ENCODE results near the gene MYCN.
A peak's percentile ranks its signal among the peaks of the same experiment; 100 is the strongest.
"Not testable (repeated sequence)": the region's sequence is repeated elsewhere in the genome, so short reads cannot be mapped to it uniquely, and the experiment has no call there.

Gene MYCN

GRCh38 chr2:15942711-15943345, 2.5 kb downstream of the MYCN start:
- DNase-seq, result peak in 14 of 58 donors; percentile 5 to 48 (median 28)

- DNase-seq, result peak in 54 of 58 donors; percentile 16 to 81 (median 52)
Observed at GRCh38 chr2:15943378-15944280, 3.3 kb downstream of the MYCN start.

GRCh38 chr2:15944325-15945017, 4.1 kb downstream of the MYCN start:
- no peak for DNase-seq

- DNase-seq, result no peak
Observed at GRCh38 chr2:15945909-15946705, 5.8 kb downstream of the MYCN start.

- no peak for DNase-seq
Observed at GRCh38 chr2:15946983-15947382, 6.6 kb downstream of the MYCN start.

GRCh38 chr2:15947431-15947830, 7.1 kb downstream of the MYCN start:
- DNase-seq, result no peak

GRCh38 chr2:15948704-15948957, 8.3 kb downstream of the MYCN start:
- no peak for DNase-seq

- no peak for DNase-seq
Observed at GRCh38 chr2:15949126-15949525, 8.8 kb downstream of the MYCN start.

- DNase-seq, result no peak
Observed at GRCh38 chr2:15949551-15949950, 9.2 kb downstream of the MYCN start.

GRCh38 chr2:15950088-15950952, 10.0 kb downstream of the MYCN start:
- no peak for DNase-seq

- DNase-seq, result not testable (repeated sequence)
Observed at GRCh38 chr2:15951936-15952335, 11.6 kb downstream of the MYCN start.

GRCh38 chr2:15952451-15953146, 12.2 kb downstream of the MYCN start:
- DNase-seq, result no peak

- DNase-seq, result no peak
Observed at GRCh38 chr2:15953147-15953630, 12.8 kb downstream of the MYCN start.

GRCh38 chr2:15953891-15954680, 13.7 kb downstream of the MYCN start:
- DNase-seq, result no peak

GRCh38 chr2:15954761-15955160, 14.4 kb downstream of the MYCN start:
- no peak for DNase-seq

GRCh38 chr2:15955232-15955988, 15.1 kb downstream of the MYCN start:
- no peak for DNase-seq

- peak in 2 of 58 donors; percentile 1 to 3 for DNase-seq
Observed at GRCh38 chr2:15956230-15956629, 15.9 kb downstream of the MYCN start.
